Activated naive CD8-positive, alpha-beta T cell treated with anti-CD3 and anti-CD28 coated beads, Interleukin-2, amount 50 U/mL, for 16 hours (primary cell): ENCODE results near the gene GTF2IRD1.
"Not testable (repeated sequence)": the region's sequence is repeated elsewhere in the genome, so short reads cannot be mapped to it uniquely, and the experiment has no call there.

ENCODE experiments used
- DNase-seq: peaks from one replicate; pipeline ENCODE4 v3.0.0-alpha.2; 2020; ENCODE audit warnings: low read depth, low spot score

Gene GTF2IRD1

DNA sequence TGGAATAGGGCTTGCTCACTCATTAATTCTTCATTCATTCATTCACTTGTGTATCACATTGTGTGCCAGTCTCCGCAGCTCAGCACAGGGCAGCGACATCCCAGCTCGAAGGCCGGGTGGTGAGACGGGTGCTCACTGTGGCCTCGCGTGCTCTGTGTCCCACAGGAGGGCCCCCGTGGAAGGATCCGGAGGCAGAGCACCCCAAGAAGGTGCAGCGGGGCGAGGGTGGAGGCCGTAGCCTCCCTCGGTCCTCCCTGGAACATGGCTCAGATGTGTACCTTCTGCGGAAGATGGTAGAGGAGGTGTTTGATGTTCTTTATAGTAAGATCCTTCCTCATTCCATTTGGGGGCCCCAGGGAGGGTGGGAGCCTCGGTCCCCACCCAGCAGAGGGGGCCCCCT is 61.6 kb downstream of the GTF2IRD1 start:
- DNase-seq = no peak

DNA sequence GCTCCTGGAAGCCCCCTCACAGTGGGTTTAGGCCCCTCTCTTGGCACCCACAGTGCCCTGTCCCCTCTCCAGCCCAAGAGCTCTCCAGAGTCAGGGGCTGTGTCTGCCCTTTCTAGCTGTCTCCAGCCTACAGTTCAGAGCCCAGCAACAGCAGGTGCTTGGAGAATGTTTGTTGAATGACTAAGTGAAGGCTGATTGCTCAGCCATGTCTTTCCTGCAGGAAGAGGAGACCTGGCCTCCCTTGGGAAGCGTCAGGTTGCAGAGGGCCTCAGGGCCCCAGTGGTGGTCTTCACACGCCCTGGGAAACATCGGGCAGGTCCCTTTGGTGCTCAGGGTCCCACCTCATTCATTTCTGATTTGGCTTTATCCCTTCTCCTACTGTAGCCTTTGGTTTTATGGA is 62.5 kb downstream of the GTF2IRD1 start:
- DNase-seq = no peak

DNA sequence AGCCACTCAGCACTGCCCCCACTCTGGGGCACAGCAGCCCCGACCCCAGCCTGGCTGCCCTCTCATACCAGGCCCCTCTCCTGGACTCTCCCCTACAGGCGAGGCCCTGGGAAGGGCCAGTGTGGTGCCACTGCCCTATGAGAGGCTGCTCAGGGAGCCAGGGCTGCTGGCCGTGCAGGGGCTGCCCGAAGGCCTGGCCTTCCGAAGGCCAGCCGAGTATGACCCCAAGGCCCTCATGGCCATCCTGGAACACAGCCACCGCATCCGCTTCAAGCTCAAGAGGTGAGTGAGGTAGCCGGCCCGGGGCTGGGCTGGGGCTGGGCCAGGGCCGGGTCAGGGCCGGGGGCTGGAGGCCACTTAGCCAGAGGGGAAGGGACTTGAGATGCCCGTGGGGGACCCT is 64.3 kb downstream of the GTF2IRD1 start:
- no peak for DNase-seq

DNA sequence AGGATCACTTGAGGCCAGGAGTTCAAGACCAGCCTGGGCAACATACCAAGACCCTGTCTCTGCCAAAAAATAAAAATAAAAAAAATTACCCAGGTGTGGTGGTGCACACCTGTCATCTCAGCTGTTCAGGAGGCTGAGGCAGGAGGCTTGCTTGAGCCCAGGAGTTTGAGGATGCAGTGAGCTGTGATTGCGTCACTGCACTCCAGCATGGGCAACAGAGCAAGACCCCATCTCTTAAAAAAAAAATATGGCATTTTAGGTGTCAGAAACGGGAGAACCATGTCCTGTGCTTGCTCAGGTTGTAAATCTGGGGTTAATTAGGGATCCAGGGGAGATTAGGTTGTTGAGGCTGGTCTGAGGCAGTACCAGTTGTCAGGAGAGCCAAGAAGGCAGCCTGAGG is 64.9 kb downstream of the GTF2IRD1 start:
- no peak for DNase-seq

DNA sequence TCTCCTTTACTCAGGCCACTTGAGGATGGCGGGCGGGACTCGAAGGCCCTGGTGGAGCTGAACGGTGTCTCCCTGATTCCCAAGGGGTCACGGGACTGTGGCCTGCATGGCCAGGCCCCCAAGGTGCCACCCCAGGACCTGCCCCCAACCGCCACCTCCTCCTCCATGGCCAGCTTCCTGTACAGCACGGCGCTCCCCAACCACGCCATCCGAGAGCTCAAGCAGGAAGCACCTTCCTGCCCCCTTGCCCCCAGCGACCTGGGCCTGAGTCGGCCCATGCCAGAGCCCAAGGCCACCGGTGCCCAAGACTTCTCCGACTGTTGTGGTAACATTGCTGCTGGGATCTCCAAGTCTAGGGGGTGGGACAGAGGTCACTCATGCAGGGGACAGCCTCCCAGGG is 65.7 kb downstream of the GTF2IRD1 start:
- DNase-seq = no peak

DNA sequence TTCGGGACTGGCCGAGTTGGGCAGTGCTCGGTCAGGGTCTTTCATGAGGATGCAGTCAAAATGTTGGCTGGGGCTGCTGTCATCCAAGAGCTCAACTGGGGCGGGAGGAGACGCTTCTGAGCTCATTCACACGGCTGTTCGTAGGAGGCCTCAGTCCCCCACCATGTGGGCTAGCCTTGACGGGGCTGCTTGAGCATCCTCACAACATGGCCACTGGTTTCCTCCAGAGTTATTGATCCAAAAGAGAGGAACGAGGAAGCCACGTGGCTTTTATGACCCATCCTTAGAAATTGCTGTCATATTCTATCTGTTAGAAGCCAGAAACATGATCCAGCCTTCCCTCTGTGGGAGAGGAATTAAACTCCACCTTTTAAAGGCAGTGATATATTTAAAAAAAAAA is 68.1 kb downstream of the GTF2IRD1 start:
- DNase-seq = no peak

DNA sequence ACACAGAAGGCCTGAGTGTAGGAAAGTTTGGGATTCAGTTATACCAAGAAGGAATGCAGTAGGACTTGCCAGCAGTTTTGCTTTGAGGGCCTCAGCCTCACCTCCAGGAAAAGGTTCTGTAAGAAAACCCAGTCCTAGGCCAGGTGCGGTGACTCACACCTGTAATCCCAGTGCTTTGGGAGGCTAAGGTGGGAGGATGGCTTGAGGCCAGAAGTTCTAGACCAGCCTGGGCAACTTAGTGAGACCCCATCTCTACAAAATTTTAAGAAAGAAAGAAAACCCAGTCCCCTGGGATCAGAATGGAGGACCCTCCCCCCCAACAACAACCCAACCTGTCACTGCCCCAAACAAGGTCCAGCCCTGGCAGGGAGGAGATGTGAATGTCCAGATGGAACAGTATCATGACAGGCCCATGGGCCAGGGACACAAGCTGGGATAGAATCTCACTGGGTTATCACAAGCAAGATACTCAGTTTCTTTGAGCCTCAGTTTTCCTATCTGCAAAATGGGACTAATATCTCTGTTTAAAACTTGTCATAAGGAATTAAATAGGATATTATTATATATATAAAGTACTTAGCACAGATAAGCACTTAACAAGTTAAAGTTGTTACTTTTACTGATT is 68.7 kb downstream of the GTF2IRD1 start:
- no peak for DNase-seq

DNA sequence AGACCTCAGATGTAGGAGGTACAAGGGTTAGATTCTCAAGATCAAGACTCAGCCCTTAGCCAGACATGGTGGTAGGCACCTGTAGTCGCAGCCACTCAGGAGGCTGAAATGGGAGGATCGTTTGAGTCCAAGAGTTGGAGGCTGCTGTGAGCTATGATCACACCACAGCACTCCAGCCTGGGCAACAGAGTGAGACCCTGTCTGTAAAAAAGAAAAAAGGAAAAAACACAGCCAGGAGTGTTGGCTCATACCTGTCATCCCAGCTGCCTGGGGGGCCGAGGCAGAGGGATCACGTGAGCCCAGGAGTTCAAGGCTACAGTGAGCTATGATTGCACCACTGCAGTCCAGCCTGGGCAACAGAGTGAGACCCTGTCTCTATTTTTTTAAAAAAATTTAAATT is 69.3 kb downstream of the GTF2IRD1 start:
- no peak for DNase-seq

DNA sequence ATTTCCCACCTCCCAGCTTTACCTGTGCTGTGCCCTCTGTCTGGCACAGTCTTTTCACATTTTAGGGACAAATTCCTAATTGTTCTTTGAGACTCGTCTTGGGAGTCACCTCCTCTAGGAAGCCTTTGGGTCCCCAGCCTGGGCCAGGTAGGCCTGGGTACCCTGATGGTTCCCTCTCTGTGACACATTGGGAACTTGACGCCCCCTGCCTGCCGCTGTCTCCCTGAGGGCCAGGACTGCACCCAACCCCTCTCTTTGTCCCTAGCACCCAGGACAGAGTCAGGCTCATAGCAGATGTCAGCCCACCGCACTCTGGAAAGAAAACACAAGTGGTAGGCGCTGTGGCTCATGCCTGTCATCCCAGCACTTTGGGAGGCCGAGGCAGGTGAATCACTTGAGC is 71.4 kb downstream of the GTF2IRD1 start:
- no peak for DNase-seq

DNA sequence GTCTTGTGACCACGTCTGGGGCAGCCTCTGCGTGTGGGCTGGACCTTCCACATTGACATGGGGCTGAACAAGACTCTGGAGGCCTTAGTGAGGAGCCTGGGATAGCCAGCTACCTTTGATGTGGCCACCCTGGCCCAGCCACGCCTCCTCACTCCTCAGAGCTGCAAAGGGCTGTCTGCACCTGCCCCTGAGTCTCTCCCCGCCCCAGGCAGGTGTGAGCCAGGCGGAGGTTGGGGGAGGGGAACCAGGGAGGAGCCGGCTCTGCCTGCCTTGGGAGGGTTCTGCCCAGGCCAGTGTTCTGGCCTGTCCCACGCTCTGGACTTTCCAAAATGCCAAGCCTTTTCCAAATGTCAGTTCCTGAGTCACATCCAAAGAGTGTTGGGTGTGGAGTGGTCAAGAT is 72.2 kb downstream of the GTF2IRD1 start:
- DNase-seq = no peak

DNA sequence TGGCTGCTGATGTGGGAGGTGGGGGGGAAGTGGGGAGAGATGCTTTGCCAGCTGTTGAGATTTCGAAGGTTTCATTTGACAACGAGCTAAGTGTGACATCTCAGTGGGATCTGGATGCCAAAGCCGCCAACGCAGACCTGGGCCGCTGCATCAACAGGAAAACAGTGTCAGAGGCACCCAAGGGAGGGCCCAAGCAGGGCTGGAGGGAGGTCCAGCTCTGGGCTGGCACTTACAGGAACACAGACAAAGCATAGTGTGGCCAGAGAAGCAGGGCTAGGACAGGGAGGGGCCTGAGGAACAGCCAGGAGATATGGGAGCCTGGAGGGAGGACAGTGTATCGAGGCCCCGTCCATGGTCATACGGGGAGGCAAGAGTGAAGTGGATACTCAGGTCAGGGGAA is 73.1 kb downstream of the GTF2IRD1 start:
- no peak for DNase-seq

DNA sequence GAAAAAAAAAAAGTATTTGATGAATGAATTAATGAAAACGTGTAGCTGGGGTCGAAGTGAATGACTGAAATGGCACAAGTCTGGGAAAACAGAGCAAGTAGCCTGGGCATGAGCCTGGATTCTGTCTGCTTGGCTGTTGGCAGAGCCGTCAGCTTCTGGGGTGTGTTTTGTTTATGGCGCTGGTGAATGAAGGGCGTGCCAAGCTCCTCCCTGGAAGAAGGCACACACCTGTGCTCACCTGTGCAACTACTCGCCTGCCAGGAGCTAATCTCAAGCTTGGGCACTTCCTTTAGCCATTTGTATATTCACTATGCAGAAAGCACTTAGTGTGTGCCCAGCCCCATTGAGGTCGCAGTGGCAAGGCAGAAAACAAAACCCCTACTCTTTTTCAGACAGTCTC is 74.1 kb downstream of the GTF2IRD1 start:
- no peak for DNase-seq

DNA sequence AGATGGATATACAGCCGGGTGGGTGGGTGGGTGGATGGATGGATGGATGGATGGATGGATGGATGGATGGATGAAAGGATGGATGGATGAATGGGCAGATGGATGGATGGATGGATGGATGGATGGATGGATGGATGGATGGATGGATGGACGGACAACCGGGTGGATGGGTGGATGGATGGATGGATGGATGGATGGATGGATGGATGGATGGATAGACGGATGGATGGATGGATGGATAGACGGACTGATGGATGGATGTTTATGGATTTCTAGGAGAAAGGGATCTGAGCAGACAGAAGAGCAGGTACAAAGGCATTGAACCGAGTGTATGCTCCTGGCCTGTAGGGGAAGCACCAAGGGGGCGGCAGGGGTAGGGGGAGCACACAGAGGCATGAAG is 75.1 kb downstream of the GTF2IRD1 start:
- DNase-seq = not testable (repeated sequence)

DNA sequence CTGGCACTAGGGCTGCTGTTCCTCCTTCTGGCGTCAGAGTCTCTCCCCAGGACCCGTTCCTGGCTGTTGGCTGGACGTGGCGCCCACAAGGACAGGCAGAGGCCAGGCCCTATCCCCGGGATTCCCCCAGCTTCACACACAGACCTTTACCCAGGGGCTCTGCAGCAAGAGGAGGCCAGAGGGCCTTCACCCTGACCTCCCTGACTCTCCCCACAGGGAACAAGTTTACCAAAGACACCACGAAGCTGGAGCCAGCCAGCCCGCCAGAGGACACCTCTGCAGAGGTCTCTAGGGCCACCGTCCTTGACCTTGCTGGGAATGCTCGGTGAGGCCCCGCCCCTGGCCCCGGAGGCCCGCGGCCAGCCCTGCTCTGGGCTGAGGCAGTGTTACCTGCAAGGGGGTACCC is 82.2 kb downstream of the GTF2IRD1 start:
- no peak for DNase-seq

DNA sequence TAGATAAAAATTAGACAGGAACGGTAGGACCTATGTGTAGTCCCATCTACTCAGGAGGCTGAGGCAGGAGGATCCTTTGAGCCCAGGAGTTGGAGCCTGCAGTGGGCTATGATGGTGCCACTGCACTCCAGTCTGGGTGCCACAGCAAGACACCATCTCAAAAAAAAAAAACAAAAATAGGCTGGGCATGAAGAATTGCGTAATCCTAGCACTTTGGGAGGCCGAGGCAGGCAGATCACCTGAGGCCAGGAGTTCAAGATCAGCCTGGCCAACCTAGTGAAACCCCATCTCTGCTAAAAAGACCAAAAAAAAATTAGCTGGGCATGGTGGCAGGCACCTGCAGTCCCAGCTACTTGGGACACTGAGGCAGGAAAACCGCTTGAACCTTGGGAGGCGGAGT is 88.2 kb downstream of the GTF2IRD1 start:
- not testable (repeated sequence) for DNase-seq

DNA sequence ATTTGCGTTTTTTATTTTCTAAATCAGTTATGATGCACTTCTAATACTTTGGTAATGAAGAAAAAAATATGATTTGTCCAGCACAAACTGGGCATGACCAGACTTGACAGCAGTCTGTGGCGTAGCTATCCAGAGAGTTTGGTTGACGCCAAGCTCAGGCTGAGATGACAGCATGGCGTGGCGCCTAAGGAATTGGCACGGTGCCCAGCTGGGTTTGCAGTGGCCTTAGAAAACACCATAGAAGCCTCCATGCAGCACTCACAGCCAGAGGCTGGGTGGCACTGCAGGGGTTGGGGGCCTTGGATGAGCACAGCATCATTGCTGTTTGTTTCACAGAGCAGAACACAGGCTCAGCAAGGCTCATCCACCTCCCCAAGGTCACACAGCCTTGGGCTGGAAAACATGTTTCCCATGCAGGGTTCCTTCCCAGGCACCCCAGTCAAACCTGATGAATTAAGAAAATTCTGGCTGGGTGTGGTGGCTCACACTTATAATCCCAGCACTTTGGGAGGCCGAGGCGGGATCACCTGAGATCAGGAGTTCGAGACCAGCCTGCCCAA is 88.9 kb downstream of the GTF2IRD1 start:
- no peak for DNase-seq

DNA sequence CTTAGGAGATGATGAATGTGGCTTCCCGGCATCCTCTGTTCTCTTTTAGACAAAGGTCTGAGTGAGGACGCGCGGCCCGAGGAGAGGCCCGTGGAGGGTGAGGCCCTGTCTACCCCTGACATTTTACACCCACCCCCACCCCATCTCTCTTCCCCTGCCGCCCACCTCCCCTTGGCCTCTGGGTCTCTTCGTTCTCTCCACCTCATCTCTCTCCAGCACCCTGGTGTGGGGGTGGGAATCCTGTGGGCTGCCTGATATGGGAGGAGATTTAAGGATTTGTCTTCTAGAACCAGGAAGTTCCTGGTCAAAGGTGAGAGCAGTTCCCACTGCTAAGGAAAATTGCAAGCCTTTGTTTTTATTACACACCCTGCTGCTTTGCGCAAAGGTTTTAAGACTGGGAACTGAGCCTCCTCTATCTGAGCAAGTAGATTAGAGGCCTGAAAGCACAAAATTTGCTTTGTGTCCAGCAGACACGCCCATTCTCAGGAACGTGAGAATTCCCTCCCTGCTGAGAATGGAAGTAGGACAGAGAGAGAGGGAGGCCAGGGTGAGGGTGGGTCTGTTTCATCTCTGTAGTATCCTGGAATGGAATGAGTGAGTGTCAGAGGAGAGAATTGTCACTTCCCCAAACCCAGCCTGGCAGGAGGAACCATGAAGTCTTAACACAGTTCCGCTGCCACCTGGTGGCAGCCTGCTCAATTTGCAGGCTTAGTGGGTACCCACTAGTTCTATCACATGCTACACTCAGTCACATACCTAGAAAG is 91.2 kb downstream of the GTF2IRD1 start:
- DNase-seq = no peak

DNA sequence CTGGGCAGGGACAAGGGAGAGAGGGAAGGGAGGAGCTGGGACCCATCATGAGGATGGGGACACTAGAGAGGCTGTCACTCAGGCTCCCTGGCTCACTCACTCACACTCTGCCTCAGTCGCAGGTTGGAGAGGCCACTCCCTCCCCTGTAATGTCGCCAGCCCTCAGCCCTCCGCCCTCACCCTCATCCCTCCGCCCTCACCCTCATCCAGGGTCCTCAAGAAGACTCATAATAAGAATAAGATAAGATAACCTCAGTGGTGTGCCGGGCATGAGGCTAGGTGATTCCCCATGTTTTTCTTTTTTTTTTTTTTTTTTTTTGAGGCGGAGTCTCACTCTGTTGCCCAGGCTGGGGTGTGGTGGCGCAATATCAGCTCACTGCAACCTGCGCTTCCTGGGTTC is 92.2 kb downstream of the GTF2IRD1 start:
- no peak for DNase-seq

DNA sequence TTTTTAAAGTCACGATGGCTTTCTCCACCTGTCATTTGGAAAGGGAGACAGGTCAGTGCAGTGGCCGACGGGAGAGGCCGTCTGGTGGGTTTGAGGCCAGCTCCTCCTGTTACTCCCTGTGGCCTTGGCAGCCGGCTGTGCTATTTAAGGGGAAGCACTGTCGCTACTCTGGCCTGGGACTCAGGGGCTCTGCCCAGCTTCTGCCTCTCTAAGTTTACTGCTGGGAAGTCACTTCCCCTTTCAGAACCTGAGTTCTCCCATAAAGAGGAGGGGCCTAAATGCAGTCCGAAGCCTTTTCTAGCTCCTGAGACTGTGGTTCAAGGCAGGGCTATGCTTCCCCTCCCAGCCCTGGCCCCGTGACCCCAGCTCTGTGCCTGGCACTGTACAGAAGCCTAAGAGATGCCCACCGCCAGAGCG is 99.9 kb downstream of the GTF2IRD1 start:
- not testable (repeated sequence) for DNase-seq

DNA sequence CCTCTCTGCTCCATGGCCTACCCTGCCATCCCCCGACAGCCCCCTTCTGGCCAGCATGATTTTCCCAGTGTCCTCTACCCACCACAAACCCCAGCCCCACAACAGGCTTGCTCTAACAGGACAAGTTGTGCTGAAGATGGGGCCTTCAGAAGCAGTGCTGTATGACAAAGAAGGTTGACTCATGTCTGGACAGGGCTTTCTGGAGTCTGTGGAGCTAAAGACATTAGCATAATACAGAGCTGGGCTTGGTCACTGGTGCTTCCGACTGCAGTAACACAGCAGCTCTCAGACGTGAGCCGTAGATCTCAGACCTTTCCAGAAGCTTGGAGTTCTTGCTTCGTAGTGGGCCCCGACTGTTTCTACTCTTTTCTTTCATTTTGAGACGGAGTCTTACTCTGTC is 100.5 kb downstream of the GTF2IRD1 start:
- no peak for DNase-seq

DNA sequence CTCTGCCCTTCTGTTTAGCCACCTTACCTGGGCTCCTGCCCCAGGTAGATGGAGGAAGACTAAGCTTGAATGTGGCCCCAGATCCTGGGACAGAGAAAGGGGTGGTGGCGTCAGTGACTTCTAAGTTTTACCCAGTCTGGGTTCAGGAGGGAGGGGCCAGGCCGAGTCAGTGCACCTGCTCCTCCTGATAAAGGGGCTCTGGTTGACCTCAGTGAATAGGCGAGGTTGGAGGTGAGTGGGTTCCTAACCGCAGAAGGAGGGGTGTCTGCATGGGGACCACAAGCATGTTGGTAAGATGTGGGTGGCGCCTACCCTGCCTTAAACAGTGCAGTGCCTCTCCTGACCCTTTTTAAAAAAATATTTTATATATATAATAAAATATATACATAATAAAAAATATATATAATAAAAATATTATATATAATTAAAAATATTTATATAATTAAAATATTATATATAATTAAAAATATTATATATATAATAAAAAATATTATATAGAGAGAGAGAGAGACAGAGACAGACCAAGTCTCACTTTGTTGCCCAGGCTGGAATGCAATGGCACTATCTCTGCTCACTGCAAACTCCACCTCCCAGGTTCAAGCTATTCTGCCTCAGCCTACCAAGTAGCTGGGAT is 106.5 kb downstream of the GTF2IRD1 start:
- no peak for DNase-seq

DNA sequence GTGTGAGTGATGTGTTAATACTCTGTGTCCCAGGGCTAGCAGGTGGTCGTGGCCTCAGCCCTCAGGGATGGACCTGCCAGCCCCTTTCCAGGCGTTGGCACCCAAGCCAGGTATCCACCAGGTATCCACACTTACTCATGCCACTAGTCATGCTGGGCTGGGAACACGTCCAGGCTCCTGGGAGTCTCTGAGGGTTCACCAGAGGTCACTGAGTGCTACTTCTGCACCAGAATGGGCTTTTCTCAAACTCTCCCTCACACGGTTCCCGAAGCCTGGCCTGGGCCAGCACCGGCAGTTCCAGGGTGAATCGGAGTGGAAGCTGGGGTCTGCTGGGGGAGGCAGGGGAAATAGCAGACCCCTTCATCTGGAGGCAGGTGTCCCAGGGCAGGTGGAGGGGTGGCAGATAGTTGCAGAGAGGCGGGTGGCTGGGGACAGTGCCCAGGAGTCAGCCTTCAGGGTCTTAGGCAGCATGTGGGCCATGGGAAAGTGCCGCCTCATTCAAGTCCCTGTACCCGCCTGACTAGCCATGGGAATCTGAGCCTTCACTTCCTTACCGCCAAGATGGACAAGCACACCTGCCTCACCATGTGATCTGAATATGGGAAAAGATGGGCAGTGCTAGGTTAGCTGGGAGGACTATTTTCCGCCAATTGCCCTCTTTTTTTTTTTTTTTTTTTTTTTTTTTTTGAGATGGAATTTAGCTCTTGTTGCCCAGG is 108.3 kb downstream of the GTF2IRD1 start:
- no peak for DNase-seq
